Measurements from ENCODE around the gene SCN7A.
"Not testable (repeated sequence)": the region's sequence is repeated elsewhere in the genome, so short reads cannot be mapped to it uniquely, and the experiment has no call there.

Gene SCN7A

DNA sequence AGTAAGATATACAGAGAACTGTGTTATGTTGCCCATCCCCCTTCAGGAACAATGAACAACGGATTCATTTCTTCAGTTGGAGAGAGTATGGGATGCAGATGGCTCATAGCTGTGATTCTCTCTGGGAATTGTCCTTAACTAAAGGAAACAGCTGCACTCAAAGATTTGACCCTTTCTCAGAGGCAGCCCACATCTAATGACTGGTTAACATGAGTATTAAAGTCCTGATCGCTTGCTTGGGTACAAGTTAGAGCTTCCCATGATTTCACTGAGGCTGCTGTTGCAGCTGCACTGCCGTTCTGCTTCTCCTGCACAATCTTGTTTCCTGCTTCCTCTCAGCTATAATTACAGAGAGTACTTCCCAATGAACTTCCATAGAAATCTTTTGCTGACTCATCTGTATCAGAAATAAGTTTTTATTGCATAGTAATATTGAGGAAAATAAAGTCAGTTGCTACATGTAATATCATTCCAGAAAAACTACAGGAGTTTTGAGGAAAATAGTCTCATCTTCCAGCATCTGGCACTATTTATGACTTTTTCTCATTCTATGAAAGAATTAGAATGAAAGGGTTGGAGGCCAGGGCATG lies 105.5 kb downstream of the SCN7A start:
- DNase-seq: no peak

DNA sequence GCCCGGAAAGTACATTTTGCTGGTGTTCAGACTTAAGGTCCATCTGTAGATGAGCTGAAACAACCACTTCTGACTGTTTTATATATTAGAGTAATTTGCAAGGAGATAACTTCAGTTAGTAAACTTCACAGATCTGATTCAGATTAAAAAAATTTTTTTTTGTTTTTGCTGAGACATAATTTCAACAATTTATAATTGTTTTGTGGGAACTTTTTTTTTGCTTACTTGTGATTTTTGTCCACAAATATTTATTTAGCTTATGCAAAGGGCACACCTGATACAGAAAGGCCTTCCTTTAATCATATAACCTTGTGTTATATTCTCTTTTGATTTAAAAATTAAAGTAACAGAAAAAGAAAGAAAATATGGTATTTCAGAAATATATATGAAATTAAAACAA lies 108.7 kb downstream of the SCN7A start:
- no peak for DNase-seq

GRCh38 chr2:166384774-166385173 lies 109.3 kb downstream of the SCN7A start:
- DNase-seq: no peak

DNA sequence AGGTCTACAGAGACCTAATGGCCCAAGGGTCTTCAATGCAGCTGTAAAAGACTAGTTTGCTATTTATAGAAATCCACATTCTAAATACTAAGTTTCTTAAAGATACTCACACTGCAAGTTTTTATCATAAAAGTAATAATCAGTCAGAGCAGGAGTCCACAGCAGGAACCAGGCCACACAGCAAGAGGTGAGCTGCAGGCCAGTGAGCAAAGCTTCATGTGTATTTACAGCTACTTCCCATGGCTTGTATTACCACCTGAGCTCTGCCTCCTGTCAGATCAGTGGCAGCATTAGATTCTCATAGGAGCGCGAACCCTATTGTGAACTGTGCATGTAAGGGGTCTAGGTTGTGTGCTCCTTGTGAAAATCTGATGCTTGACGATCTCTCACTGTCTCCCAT lies 111.6 kb downstream of the SCN7A start:
- no peak for DNase-seq

DNA sequence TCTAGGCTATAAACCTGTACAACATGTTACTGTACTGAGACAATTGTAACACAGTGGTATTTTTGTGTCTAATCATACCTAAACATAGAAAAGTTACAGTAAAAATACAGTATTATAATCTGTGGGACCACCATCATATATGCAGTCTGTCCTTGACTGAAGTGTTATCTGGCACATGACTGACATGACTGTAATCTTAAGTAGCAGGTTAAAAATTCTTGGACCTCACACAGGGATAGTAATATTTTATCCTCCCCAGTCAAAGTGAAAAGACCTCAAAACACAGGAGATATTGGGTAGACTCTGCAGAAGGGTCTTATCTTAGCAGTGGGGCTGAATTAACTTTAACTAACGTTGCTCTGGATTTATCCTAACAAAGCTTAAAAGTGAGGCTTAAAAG lies 113.4 kb downstream of the SCN7A start:
- DNase-seq: no peak

GRCh38 chr2:166376873-166377272 lies 117.2 kb downstream of the SCN7A start:
- DNase-seq: no peak

DNA sequence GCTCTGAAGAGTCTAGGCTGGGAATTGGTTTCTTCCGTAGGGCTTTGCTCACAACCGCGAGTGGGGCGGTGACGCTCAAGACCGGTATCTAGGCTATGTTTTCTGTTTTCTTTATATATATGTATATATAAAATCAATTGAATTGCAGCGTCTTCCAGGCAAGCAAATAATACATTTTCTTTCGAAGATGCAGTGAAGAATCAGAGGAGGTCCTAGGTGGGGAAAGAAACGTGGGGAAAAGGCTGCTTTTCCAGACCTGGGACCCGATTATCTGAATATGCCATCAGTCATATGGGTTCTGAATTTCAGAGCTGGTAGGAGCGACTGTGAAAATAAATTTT lies 117.6 kb downstream of the SCN7A start:
- DNase-seq: no peak

- DNase-seq: no peak
Measured at GRCh38 chr2:166375736-166376487, 118.1 kb downstream of the SCN7A start, which contains the start of gene SCN9A. TSS of gene SCN9A (minus strand) at chr2:166375944. CDS start at chr2:166311756, 64,188 bp downstream.

GRCh38 chr2:166375195-166375735 lies 118.8 kb downstream of the SCN7A start:
- no peak for DNase-seq

- no peak for DNase-seq
Measured at GRCh38 chr2:166373951-166374350, 120.1 kb downstream of the SCN7A start.

DNA sequence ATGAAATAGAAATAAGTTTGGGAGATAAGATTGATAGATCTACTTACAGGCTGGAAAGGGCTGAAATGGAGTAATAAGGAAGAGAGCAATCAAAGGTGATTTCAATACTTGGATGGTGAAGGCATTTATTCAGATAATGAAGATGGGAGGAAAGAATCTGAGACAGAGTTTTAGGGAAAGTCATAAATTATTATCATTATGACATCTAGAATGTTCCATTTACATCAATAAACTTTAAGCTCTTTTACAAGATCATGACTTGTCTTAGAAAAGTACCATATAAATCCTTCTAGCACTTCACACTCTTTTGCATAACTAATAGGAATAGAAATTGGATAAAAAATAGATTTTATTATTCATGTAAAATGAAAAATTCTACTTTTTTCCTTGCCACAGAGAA lies 120.5 kb downstream of the SCN7A start:
- DNase-seq: no peak

GRCh38 chr2:166373105-166373504 lies 120.9 kb downstream of the SCN7A start:
- DNase-seq: no peak

GRCh38 chr2:166372046-166372445 lies 122.0 kb downstream of the SCN7A start:
- no peak for DNase-seq

- DNase-seq: no peak
Measured at GRCh38 chr2:166365803-166366420, 128.1 kb downstream of the SCN7A start.

DNA sequence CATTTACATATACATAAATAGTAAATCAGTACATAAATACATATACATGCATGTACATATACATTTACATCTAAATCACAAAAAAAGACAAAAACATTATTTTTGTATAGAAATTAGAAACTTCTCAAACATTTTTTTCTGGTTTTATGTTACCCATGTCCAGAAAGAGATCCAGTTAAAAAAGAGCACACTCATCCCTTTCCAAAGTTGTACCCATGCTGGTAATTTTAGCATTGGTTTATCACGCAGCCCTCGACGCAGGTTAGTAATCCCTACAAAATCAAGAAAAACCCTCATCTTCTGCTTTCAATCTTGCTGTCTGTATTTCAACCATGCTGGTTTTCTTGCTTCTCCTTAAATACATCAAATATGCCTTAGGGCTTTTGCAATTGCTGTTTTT lies 128.8 kb downstream of the SCN7A start:
- no peak for DNase-seq

DNA sequence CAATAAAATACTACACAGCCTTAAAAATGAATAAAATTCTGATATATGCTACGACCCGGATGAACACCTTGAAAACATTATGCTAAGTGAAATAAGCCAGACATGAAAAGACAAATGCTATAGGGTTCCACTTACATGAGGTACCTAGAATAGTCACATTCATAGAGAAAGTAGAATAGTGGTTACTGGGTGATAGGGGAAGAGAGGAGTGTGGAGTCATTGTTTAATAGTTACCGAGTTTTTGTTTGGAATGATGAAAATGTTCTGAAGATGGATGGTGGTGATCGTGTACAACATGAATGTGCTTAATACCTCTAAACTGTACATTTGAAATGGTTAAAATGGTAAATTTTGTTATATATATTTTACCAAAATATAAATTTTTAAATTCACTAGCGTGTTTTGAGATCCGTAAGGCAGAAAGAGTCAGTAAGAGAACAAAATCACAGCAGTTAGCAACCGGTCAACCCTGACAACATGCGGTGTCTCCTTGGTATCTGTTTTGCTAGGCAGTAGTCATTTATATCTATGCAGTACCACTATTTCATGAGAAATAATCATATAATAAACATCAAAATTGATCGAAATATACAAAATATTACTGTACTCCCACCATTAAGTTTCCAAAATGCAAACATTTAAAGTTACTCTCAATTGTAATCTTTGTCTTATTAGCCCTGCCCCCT lies 129.4 kb downstream of the SCN7A start:
- DNase-seq: no peak

- DNase-seq: no peak
Measured at GRCh38 chr2:166361351-166362153, 132.5 kb downstream of the SCN7A start.

- DNase-seq: no peak
Measured at GRCh38 chr2:166360906-166361305, 133.1 kb downstream of the SCN7A start.

- DNase-seq: no peak
Measured at GRCh38 chr2:166360426-166360825, 133.6 kb downstream of the SCN7A start.

GRCh38 chr2:166357950-166358321 lies 136.1 kb downstream of the SCN7A start:
- DNase-seq: not testable (repeated sequence)

DNA sequence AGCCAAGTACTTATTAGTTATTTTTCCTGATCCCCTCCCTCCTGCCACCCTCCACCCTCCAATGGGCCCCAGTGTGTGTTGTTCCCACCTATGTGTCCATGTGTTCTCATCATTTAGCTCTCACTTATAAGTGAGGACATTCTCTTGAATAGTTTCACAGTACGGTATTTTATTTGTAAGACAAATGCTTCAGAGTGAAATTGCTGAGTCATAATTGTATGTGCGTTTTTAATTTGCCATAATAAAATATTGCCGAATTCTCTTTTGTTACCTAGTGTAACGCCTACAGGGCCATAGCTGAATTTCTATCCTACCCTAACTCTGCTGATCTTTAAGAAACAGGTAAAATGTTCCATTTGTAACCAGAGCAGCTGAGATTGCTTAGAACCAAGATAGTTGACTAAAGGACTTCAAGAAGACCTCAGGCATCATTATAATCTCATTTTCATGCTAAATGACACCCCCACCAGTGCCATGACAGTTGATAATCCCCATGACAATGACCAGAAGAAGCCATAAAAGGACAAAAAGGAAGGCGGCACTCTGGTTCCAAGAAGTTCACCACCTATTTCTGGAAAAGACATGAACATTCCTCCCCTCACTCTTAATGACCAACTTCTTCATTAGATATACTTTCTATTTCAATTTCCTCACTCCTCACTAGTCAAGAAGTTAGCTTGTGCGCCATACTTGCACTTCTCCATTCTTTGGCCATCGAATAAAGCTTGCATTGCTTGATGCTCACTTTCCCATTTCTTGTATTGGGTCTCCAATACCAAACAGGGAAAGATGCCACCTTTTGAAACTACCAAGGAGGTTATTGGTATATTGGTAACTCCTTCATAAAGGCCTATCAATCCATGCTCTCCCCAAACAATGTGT lies 136.7 kb downstream of the SCN7A start:
- DNase-seq: no peak

Data from activated naive CD4-positive, alpha-beta T cell treated with anti-CD3 and anti-CD28 coated beads, Interleukin-2, amount 50 U/mL, for 16 hours (primary cell).